IgD-negative memory B cell (primary cell): Measurements from ENCODE around the gene DUSP9. TPM values are rescaled to one million over a fixed set of nuclear protein-coding genes. Genes with fewer than 3 reads are reported as not detected.

Experiments
- H3K27ac Mint-ChIP-seq, 3 donors: one replicate each; pipeline ENCODE4 v1.8.0; 2020 to 2022; ENCODE audit warnings: mild to moderate bottlenecking in 3 of 3, mixed read lengths in 3 of 3, moderate library complexity in 1 of 3
- H3K27me3 Mint-ChIP-seq: one replicate; pipeline ENCODE4 v1.8.0; 2021; ENCODE audit warnings: mixed read lengths
- H3K36me3 Mint-ChIP-seq: one replicate; pipeline ENCODE4 v1.8.0; 2020; ENCODE audit warnings: mild to moderate bottlenecking, mixed read lengths
- H3K4me1 Mint-ChIP-seq, 3 donors: one replicate each; pipeline ENCODE4 v1.8.0; 2020 to 2022; ENCODE audit warnings: mixed read lengths in 3 of 3, mild to moderate bottlenecking in 1 of 3
- H3K4me3 Mint-ChIP-seq, 4 donors: one replicate each; pipeline ENCODE4 v1.8.0; 2020 to 2022; ENCODE audit warnings: mild to moderate bottlenecking in 4 of 4, mixed read lengths in 4 of 4, moderate library complexity in 3 of 4
- H3K9me3 Mint-ChIP-seq, 3 donors: one replicate each; pipeline ENCODE4 v1.8.0; 2020 to 2021; ENCODE audit warnings: mixed read lengths in 3 of 3, mild to moderate bottlenecking in 1 of 3
- polyA plus RNA-seq: library from polyadenylated mRNA; unstranded; fragments of 300-500 nt; fragmentation: Illumina TruSeq; gene quantifications from one replicate; pipeline ENCODE4 v1.2.3, GENCODE V29; 2021

Gene DUSP9
- polyA plus RNA-seq, 1 donor from 2014 or later = not detected

DNA sequence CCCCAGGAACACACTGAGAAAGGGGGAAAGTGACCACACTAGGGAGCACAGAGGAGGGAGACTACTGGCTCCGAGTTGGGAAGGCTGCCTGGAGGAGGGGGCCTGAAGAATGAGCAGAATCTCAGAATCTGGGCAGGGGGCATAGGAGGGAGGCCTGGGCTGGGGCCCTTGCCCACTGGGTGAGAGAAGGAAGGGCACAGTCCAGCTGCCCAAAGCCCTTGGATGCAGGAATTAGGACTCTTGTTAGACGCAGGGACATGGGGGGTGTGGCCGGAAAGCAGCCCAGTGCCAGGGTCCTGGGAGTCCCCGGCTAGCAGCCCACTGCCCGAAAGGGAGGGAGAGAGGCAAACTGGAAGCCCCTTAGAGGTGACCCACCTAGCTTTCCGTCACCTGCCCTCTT, 1.9 kb upstream of the DUSP9 start:
- peak overlapping the region in 1 of 4 donors; percentile 72 for H3K4me3 Mint-ChIP-seq
- peak overlapping the region in 1 of 3 donors; percentile 50 for H3K27ac Mint-ChIP-seq
- H3K27me3 Mint-ChIP-seq = peaks cover 23% of the 10 kb centered on the region
- H3K4me1 Mint-ChIP-seq = peaks cover 0 to 2% (median 0%) of the 10 kb centered on the region in 3 donors
- H3K36me3 Mint-ChIP-seq = no peaks in the 10 kb centered on the region
- H3K9me3 Mint-ChIP-seq = no peaks in the 10 kb centered on the region

GRCh38 chrX:153645921-153646488, 998 bp upstream of the DUSP9 start:
- Mint-ChIP-seq H3K4me3 (peak overlapping the region in 1 of 4 donors; percentile 11), H3K4me1 (peaks cover 0 to 2% (median 0%) of the 10 kb centered on the region in 3 donors), H3K27me3 (peaks cover 21% of the 10 kb centered on the region), H3K36me3 (no peaks in the 10 kb centered on the region), H3K9me3 (no peaks in the 10 kb centered on the region), H3K27ac (no peak overlapping the region)

DNA sequence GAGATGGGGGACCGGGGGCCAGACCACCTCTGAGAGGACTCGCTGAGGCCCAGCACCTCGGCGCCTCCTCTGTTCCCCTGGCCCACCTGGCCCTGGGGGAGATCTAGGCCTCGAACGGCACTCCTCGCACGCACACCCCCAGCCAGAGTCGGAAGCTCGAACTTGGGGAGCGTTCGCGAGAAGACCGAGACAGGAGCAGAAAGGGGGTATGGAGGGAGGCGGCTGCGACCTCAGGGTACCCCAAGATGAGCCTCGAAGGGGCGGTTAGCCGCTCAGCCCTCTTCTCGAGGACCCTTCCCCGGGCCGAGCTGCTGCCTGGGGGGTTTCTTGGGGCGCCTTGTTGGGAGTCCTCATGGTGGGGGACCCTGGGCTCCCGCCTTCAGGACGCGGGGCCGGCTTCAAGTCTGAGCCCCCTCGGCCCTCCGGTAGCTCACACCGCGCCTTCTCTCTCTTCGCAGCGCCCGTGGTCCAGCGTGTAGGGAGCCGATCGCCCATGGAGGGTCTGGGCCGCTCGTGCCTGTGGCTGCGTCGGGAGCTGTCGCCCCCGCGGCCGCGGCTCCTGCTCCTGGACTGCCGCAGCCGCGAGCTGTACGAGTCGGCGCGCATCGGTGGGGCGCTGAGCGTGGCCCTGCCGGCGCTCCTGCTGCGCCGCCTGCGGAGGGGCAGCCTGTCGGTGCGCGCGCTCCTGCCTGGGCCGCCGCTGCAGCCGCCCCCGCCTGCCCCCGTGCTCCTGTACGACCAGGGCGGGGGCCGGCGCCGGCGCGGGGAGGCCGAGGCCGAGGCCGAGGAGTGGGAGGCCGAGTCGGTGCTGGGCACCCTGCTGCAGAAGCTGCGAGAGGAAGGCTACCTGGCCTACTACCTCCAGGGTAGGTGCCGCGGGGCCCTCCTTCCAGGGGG, 706 bp downstream of the DUSP9 start:
- Mint-ChIP-seq H3K9me3 (peaks cover 0 to 1% (median 0%) of the 10 kb centered on the region in 3 donors), H3K4me1 (peaks cover 0 to 2% (median 0%) of the 10 kb centered on the region in 3 donors), H3K36me3 (no peaks in the 10 kb centered on the region), H3K4me3 (peak overlapping the region in 3 of 4 donors; percentile 28 to 74 (median 30)), H3K27ac (no peak overlapping the region), H3K27me3 (peaks cover 14% of the 10 kb centered on the region)

DNA sequence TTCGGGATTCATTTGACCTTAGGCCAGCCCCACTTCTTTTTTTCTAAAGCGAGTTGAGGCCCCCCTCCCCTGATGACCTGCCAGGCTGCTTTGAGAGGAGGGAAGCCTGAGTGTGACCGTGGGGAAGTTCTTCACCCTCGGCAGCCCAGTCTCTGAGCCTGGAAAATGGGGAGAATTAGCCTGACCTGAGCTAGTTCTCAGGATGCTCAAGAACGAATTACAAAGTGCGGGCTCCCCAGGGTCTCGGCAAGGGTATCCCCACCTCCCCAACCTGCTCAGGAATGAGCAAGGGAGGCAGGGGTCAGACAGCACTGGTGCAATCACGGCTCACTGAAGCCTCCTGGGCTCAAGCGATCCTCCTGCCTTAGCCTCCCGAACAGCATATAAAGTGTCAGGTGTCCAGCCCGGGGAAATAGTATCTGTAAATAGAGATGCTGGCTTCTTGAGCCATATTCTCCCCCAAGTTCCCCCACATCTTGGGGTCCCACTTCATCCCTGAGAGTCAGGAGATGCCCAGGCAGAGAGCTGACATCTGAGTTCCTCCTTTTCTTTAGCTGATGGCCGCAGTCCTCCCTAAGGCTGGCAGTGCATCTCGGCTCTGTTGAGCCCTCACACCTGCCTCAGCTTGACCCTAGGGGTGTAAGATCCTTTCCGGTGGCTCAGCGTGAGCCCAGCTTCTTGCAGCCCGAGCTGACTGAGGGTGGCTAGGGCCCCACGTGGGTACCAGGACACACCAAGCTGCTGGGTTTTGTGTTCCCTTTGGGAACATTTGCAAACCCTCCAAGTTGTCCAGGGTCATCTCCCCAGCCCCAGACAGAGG, 1.6 kb downstream of the DUSP9 start:
- Mint-ChIP-seq H3K27me3 (peaks cover 8% of the 10 kb centered on the region), H3K4me1 (peaks cover 0 to under 1% (median 0%) of the 10 kb centered on the region in 3 donors), H3K9me3 (peaks cover 0 to 3% (median 1%) of the 10 kb centered on the region in 3 donors), H3K4me3 (no peak overlapping the region), H3K36me3 (no peaks in the 10 kb centered on the region), H3K27ac (no peak overlapping the region)

DNA sequence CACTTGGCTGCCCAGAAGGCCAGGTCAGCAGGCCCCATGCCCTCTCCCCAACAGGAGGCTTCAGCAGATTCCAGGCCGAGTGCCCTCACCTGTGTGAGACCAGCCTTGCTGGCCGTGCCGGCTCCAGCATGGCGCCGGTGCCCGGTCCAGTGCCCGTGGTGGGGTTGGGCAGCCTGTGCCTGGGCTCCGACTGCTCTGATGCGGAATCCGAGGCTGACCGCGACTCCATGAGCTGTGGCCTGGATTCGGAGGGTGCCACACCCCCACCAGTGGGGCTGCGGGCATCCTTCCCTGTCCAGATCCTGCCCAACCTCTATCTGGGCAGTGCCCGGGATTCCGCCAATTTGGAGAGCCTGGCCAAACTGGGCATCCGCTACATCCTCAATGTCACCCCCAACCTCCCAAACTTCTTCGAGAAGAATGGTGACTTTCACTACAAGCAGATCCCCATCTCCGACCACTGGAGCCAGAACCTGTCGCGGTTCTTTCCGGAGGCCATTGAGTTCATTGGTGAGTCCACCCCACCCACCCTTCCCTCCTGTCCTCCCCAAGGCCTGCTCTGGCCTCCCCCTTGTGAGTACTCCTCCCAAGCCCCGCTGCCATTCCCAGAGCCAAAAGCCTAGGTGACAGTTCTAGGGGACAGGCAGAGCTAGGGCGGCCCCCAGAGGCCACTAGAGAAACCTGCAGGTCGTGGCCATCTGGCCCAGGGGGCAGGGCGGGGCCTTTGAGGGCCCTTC, 2.3 kb downstream of the DUSP9 start:
- Mint-ChIP-seq H3K4me3 (no peak overlapping the region), H3K9me3 (peaks cover 0 to 8% (median 4%) of the 10 kb centered on the region in 3 donors), H3K27me3 (peaks cover 6% of the 10 kb centered on the region), H3K36me3 (no peaks in the 10 kb centered on the region), H3K27ac (no peak overlapping the region), H3K4me1 (no peaks in the 10 kb centered on the region)

DNA sequence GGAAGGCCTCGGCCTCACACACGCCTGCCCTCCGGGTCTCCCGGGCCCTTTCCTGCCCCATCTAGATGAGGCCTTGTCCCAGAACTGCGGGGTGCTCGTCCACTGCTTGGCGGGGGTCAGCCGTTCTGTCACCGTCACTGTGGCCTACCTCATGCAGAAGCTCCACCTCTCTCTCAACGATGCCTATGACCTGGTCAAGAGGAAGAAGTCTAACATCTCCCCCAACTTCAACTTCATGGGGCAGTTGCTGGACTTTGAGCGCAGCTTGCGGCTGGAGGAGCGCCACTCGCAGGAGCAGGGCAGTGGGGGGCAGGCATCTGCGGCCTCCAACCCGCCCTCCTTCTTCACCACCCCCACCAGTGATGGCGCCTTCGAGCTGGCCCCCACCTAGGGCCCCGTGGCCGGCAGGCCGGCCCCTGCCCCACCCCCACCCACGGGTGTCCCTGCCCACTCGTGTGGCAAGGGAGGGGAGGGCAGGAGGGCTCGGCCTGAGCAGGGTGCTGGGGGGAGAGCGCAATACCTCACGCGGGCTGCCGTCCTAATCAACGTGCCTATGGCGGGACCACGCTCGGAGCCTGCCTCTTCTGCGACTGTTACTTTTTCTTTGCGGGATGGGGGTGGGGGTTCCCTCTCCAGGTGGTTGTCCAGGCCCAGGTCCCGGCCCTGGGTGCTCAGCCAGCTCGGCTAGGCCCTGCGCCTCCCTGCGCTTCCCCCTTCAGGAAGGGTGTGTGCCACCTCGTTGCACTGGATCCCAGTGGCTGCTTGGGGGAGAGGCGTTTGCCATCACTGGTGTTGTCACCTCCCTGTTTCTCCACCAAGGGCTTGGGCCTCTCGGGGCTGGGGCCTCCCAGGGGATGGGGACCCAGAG, 3.1 kb downstream of the DUSP9 start:
- Mint-ChIP-seq H3K36me3 (no peaks in the 10 kb centered on the region), H3K9me3 (peaks cover 0 to 8% (median 4%) of the 10 kb centered on the region in 3 donors), H3K4me3 (no peak overlapping the region), H3K27me3 (peaks cover 6% of the 10 kb centered on the region), H3K4me1 (no peaks in the 10 kb centered on the region), H3K27ac (no peak overlapping the region)

GRCh38 chrX:153650959-153651358, 4.0 kb downstream of the DUSP9 start:
- Mint-ChIP-seq H3K27ac (no peak overlapping the region), H3K4me1 (no peaks in the 10 kb centered on the region), H3K4me3 (no peak overlapping the region), H3K9me3 (peaks cover 0 to 8% (median 4%) of the 10 kb centered on the region in 3 donors), H3K27me3 (peaks cover 3% of the 10 kb centered on the region), H3K36me3 (no peaks in the 10 kb centered on the region)

GRCh38 chrX:153651540-153652079, 4.6 kb downstream of the DUSP9 start:
- peaks cover 0 to 8% (median 4%) of the 10 kb centered on the region in 3 donors for H3K9me3 Mint-ChIP-seq
- H3K4me1 Mint-ChIP-seq = no peaks in the 10 kb centered on the region
- H3K4me3 Mint-ChIP-seq = no peak overlapping the region
- H3K27me3 Mint-ChIP-seq = no peaks in the 10 kb centered on the region
- H3K36me3 Mint-ChIP-seq = no peaks in the 10 kb centered on the region
- no peak overlapping the region for H3K27ac Mint-ChIP-seq

DNA sequence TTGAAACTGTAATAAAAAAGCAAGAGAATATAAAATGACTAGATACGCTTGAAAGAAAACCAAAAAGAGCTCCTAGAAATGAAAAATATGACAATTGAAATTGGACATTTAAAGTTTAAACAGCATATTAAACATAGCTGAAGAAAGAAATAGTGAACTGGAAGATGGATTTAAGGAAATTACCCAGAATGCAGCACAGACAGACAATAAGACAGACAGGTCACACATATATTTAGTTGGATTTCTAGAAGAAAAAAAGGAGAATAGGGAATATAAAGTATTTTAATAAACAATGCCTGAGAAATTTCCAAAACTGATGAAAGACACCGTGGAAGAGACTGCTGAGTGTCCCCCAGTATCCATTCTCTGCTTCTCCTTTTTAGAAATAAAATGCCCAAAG, 6.6 kb downstream of the DUSP9 start:
- H3K27me3 Mint-ChIP-seq = peaks cover 2% of the 10 kb centered on the region
- H3K36me3 Mint-ChIP-seq = no peaks in the 10 kb centered on the region

GRCh38 chrX:153657161-153657560, 10.2 kb downstream of the DUSP9 start:
- H3K4me1 Mint-ChIP-seq = peaks cover 0 to 3% (median 0%) of the 10 kb centered on the region in 3 donors

More for the DNA sequence above, 6.6 kb downstream of the DUSP9 start:
- H3K4me1 Mint-ChIP-seq = no peaks in the 10 kb centered on the region
- H3K27ac Mint-ChIP-seq = no peak overlapping the region
- H3K4me3 Mint-ChIP-seq = no peak overlapping the region
- peaks cover 0 to 8% (median 4%) of the 10 kb centered on the region in 3 donors for H3K9me3 Mint-ChIP-seq

GRCh38 chrX:153659268-153659667, 12.3 kb downstream of the DUSP9 start:
- peak overlapping the region in 1 of 3 donors; percentile 40 for H3K27ac Mint-ChIP-seq
- no peak overlapping the region for H3K4me3 Mint-ChIP-seq
- peaks cover 0 to 8% (median 0%) of the 10 kb centered on the region in 3 donors for H3K9me3 Mint-ChIP-seq
- H3K36me3 Mint-ChIP-seq = no peaks in the 10 kb centered on the region
- H3K4me1 Mint-ChIP-seq = peaks cover 0 to 3% (median 0%) of the 10 kb centered on the region in 3 donors
- peaks cover 9% of the 10 kb centered on the region for H3K27me3 Mint-ChIP-seq

More at GRCh38 chrX:153657161-153657560, 10.2 kb downstream of the DUSP9 start:
- H3K27me3 Mint-ChIP-seq = peaks cover 7% of the 10 kb centered on the region
- H3K4me3 Mint-ChIP-seq = no peak overlapping the region
- no peak overlapping the region for H3K27ac Mint-ChIP-seq
- H3K36me3 Mint-ChIP-seq = no peaks in the 10 kb centered on the region
- peaks cover 0 to 12% (median 8%) of the 10 kb centered on the region in 3 donors for H3K9me3 Mint-ChIP-seq

DNA sequence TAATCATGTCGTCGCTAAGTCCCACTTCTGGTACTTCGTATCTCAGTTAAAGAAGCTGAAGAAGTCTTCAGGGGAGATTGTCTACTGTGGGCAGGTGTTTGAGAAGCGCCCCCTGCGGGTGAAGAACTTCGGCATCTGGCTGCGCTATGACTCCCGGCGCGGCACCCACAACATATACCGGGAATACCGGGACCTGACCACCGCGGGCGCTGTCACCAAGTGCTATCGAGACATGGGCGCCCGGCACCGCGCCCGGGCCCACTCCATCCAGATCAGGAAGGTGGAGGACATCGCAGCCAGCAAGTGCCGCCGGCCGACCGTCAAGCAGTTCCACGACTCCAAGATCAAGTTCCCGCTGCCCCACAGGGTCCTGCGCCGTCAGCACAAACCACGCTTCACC, 15.3 kb downstream of the DUSP9 start:
- H3K4me1 Mint-ChIP-seq = peaks cover 0 to 3% (median 0%) of the 10 kb centered on the region in 3 donors
- peak overlapping the region in 2 of 4 donors; percentile 70 to 86 for H3K4me3 Mint-ChIP-seq
- H3K27me3 Mint-ChIP-seq = peaks cover 9% of the 10 kb centered on the region
- no peaks in the 10 kb centered on the region for H3K36me3 Mint-ChIP-seq
- H3K9me3 Mint-ChIP-seq = peaks cover 0 to 8% (median 3%) of the 10 kb centered on the region in 3 donors
- no peak overlapping the region for H3K27ac Mint-ChIP-seq

- Mint-ChIP-seq H3K36me3 (no peaks in the 10 kb centered on the region), H3K4me1 (peaks cover 3 to 5% (median 4%) of the 10 kb centered on the region in 3 donors), H3K27ac (no peak overlapping the region), H3K27me3 (peaks cover 7% of the 10 kb centered on the region), H3K4me3 (peak overlapping the region in 1 of 4 donors; percentile 17), H3K9me3 (peaks cover 0 to 8% (median 3%) of the 10 kb centered on the region in 3 donors)
These were observed 18.8 kb downstream of the DUSP9 start for GRCh38 chrX:153665726-153666306.
